ENCODE measurements around the gene GPRC5D. TPM values are rescaled to one million over a fixed set of nuclear protein-coding genes. Genes with fewer than 3 reads are reported as not detected.

Gene GPRC5D
- polyA plus RNA-seq, 1 donor from 2014 or later: not detected

DNA sequence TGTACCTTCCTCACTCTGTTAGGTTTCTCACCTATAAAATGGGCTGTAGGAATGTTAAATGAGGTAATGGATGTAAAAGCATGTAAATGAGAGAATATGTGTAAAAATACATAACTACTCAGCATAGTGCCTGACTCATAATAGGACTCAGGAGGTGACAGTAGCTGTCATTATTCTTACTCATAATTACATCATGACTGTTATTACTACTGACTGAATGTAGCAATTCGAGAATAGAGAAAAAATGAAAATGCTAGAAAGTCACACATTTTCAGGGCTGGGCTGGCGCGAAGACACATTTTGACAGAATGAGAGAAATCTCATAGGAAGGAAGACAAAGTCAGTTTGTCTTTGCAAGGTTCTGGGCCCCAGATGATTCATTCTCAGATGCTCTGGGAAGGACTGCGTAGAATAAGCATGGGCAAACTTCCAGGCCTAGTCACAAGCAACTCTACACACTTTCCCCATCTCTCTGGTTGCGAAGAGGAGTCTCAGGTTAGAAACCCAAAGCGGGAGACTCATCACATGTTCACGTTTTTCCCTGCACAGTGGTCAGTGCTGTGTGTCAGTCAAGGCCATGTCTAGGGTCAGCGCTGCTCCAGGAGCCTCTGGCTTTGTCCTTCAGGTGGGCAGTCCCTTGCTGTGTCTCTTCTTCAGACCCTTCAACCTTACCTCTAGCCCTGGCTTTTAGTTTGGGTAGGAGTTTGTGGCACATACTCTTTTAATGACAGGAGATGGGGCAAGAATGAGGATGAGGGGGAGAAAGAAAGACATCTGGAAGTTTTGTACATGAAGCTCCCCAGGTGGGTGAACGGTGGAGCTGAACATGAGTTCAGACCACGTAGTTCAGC lies 52.2 kb downstream of the GPRC5D start:
- Histone ChIP-seq H3K9me2 (ENCODE audit: insufficient read depth, low read length) (no peaks in the 10 kb centered on the region), H3K9me3 (ENCODE audit: low read length) (no peaks in the 10 kb centered on the region), H3K27ac (ENCODE audit: low read length) (peak overlapping the region; percentile 46), H3K27me3 (ENCODE audit: insufficient read depth, low read depth, low read length) (no peaks in the 10 kb centered on the region), H3K36me3 (ENCODE audit: insufficient read depth, low read length) (no peaks in the 10 kb centered on the region), H3F3A (ENCODE audit: insufficient read depth, low read length, poor library complexity, severe bottlenecking) (no peaks in the 10 kb centered on the region), H3K4me3 (ENCODE audit: low read length) (no peak overlapping the region), H3K79me2 (replicated peaks; ENCODE audit: insufficient read depth, low read length) (no peaks in the 10 kb centered on the region), H2AFZ (ENCODE audit: low read depth, low read length) (no peak overlapping the region), H4K20me1 (ENCODE audit: insufficient read depth) (no peaks in the 10 kb centered on the region), H3K4me2 (ENCODE audit: low read length) (no peak overlapping the region), H3K9ac (ENCODE audit: low read length) (no peak overlapping the region)
- no peak for TF ChIP-seq MXI1 (conservative IDR thresholded peaks at IDR 0.05; ENCODE audit: poor library complexity, severe bottlenecking)
- no peak for TF ChIP-seq POLR2AphosphoS5 (IDR thresholded peaks at IDR 0.05)
- TF ChIP-seq SMC3 (conservative IDR thresholded peaks at IDR 0.05; ENCODE audit: poor library complexity): no peak
- TF ChIP-seq, protein P1, sequence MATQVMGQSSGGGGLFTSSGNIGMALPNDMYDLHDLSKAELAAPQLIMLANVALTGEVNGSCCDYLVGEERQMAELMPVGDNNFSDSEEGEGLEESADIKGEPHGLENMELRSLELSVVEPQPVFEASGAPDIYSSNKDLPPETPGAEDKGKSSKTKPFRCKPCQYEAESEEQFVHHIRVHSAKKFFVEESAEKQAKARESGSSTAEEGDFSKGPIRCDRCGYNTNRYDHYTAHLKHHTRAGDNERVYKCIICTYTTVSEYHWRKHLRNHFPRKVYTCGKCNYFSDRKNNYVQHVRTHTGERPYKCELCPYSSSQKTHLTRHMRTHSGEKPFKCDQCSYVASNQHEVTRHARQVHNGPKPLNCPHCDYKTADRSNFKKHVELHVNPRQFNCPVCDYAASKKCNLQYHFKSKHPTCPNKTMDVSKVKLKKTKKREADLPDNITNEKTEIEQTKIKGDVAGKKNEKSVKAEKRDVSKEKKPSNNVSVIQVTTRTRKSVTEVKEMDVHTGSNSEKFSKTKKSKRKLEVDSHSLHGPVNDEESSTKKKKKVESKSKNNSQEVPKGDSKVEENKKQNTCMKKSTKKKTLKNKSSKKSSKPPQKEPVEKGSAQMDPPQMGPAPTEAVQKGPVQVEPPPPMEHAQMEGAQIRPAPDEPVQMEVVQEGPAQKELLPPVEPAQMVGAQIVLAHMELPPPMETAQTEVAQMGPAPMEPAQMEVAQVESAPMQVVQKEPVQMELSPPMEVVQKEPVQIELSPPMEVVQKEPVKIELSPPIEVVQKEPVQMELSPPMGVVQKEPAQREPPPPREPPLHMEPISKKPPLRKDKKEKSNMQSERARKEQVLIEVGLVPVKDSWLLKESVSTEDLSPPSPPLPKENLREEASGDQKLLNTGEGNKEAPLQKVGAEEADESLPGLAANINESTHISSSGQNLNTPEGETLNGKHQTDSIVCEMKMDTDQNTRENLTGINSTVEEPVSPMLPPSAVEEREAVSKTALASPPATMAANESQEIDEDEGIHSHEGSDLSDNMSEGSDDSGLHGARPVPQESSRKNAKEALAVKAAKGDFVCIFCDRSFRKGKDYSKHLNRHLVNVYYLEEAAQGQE (IDR thresholded peaks at IDR 0.05; ENCODE audit: borderline replicate concordance): no peak
- TF ChIP-seq EZH2 (IDR thresholded peaks at IDR 0.05; ENCODE audit: borderline replicate concordance, insufficient read depth, low read length, poor library complexity, severe bottlenecking): no peak
- TF ChIP-seq EP300 (conservative IDR thresholded peaks at IDR 0.05; ENCODE audit: poor library complexity, severe bottlenecking): no peak
- TF ChIP-seq, protein P2, sequence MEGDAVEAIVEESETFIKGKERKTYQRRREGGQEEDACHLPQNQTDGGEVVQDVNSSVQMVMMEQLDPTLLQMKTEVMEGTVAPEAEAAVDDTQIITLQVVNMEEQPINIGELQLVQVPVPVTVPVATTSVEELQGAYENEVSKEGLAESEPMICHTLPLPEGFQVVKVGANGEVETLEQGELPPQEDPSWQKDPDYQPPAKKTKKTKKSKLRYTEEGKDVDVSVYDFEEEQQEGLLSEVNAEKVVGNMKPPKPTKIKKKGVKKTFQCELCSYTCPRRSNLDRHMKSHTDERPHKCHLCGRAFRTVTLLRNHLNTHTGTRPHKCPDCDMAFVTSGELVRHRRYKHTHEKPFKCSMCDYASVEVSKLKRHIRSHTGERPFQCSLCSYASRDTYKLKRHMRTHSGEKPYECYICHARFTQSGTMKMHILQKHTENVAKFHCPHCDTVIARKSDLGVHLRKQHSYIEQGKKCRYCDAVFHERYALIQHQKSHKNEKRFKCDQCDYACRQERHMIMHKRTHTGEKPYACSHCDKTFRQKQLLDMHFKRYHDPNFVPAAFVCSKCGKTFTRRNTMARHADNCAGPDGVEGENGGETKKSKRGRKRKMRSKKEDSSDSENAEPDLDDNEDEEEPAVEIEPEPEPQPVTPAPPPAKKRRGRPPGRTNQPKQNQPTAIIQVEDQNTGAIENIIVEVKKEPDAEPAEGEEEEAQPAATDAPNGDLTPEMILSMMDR (IDR thresholded peaks at IDR 0.05; ENCODE audit: poor library complexity, severe bottlenecking): no peak
- TF ChIP-seq TAF1 (IDR thresholded peaks at IDR 0.05; ENCODE audit: low read depth): no peak
- TF ChIP-seq RAD21 (conservative IDR thresholded peaks at IDR 0.05): no peak

DNA sequence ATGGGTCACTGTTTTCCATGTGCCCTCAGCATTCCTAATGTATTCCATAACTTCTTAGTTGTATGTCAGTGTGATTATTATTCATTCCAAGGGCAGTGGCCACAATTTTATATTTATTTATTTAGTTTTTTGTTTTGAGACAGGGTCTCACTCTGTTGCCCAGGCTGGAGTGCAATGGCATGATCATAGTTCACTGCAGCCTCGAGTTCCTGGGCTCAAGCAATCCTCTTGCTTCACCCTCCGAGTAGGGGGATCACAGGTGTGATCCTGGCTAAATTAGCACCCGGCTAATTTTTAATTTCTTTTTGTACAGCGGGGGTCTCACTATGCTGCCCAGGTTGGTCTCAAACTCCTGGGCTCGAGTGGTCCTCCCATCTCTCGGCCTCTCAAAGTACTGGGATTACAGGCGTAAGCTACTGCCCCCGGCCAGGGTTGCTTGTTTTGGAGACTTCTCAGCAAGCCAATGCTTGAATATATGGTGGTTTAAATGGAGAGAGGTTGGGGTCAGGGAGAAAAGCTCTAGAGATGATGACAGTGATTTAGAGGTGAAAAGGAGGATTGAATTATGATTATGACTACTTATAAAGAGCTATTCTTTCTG lies 53.0 kb downstream of the GPRC5D start:
- no peak overlapping the region for H3K9ac ChIP-seq (ENCODE audit: low read length)

More for the DNA sequence above, 53.0 kb downstream of the GPRC5D start:
- Histone ChIP-seq H4K20me1 (ENCODE audit: insufficient read depth) (no peaks in the 10 kb centered on the region), H3K9me2 (ENCODE audit: insufficient read depth, low read length) (no peaks in the 10 kb centered on the region), H3K27me3 (ENCODE audit: insufficient read depth, low read depth, low read length) (no peaks in the 10 kb centered on the region), H2AFZ (ENCODE audit: low read depth, low read length) (no peak overlapping the region), H3K9me3 (ENCODE audit: low read length) (no peaks in the 10 kb centered on the region), H3K36me3 (ENCODE audit: insufficient read depth, low read length) (no peaks in the 10 kb centered on the region), H3K4me3 (ENCODE audit: low read length) (no peak overlapping the region), H3K79me2 (replicated peaks; ENCODE audit: insufficient read depth, low read length) (no peaks in the 10 kb centered on the region), H3K4me2 (ENCODE audit: low read length) (no peak overlapping the region), H3K27ac (ENCODE audit: low read length) (no peak overlapping the region), H3F3A (ENCODE audit: insufficient read depth, low read length, poor library complexity, severe bottlenecking) (no peaks in the 10 kb centered on the region)
- TF ChIP-seq POLR2AphosphoS5 (IDR thresholded peaks at IDR 0.05) (no peak), MXI1 (conservative IDR thresholded peaks at IDR 0.05; ENCODE audit: poor library complexity, severe bottlenecking) (no peak), SMC3 (conservative IDR thresholded peaks at IDR 0.05; ENCODE audit: poor library complexity) (no peak), EZH2 (IDR thresholded peaks at IDR 0.05; ENCODE audit: borderline replicate concordance, insufficient read depth, low read length, poor library complexity, severe bottlenecking) (no peak), RAD21 (conservative IDR thresholded peaks at IDR 0.05) (no peak), EP300 (conservative IDR thresholded peaks at IDR 0.05; ENCODE audit: poor library complexity, severe bottlenecking) (no peak), TAF1 (IDR thresholded peaks at IDR 0.05; ENCODE audit: low read depth) (no peak)
- TF ChIP-seq, protein P2 (IDR thresholded peaks at IDR 0.05; ENCODE audit: poor library complexity, severe bottlenecking): no peak
- TF ChIP-seq, protein P1 (IDR thresholded peaks at IDR 0.05; ENCODE audit: borderline replicate concordance): no peak

Measured in neural cell (in vitro differentiated cells).